Measurements from ENCODE around the gene AKAP8L.

Gene AKAP8L

DNA sequence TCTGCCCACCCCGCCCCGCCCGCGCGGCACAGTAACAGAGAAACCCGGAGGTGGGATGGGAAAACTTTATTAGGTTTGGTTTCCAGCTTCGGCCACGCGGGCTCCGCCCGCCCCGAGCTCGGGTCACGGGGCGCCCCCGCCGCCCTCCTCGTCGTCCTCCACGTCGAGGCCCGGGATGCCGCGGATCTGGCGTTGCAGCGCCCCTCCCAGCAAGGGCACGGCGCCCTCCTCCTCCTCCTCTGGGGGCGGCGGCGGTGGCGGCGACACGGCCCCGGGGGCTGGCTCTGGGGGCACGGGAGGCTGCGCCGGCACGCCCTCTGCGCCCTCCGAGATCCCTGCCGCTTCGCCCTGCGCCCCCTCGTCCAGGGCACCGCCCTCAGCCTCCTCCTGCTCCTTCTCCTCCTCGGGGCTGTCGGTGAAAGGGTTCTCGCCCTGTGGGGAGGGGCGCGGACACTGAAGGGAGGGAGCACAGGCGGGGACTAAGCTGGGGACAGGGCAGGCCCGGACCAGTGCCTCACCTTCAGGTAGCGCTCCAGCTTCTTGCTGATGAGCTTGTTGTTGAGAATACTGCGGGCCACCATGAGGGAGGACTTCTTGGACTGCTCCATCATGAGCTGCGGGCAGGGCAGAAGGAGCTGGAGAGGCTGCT is 38.7 kb downstream of the AKAP8L start:
- peak; percentile 50 for DNase-seq (ENCODE audit: insufficient read length, low spot score)
- peak; percentile 7 for TF ChIP-seq POLR2A (IDR thresholded peaks at IDR 0.05; ENCODE audit: low read depth, low read length)
- FAIRE-seq: no peak

DNA sequence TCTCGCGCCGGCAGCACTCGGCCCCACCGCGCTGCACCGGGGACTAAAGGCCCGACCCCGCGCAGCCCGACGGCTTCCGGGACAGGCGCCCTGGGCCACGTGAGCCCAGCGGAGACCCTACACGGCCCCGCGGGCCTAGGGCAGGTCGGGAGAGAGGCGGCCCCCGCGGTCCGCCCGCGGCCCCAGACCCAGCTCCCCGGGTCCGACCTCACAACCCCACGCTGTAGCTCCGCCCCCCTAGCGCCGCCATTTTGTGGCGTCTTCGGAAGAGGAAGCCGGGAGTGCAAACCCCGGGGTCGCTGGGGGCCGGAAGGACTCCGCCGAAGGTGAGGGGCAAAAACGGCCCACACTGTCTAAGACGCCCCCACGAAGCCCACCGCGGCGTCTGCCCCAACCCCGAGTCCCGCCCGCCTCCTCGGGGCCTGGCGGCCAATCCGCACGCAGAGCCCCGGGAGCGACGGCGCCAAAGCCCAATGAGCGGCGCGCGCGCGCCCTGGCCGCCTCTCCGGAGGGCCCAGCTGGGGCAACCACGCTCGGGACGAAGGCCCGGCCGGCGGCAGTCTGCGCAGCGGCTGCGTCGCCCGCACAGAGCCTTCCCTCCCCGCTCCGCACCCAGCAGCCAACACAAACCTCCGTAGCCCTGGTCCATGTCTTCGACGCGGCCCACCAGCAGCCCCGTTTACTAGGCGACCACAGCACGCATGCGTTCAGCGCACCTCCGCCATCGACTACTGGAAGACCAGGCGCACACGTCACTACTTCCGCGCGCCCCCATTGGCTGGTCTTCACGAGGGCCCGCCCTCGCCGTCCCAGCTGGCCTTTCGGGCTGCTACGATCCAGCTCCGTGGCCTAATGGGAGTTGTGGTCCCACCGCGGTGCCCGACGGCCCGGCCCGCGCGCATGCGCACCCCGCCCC is 39.4 kb downstream of the AKAP8L start, which contains the start of gene AKAP8:
TSS of gene AKAP8 (minus strand) at position 705 of the 916 bp plus-strand sequence. CDS start at position 649, 56 bp downstream.
- TF ChIP-seq POLR2A (IDR thresholded peaks at IDR 0.05; ENCODE audit: low read depth, low read length): peak; percentile 58
- FAIRE-seq: peak; percentile 50
- DNase-seq (ENCODE audit: insufficient read length, low spot score): peak; percentile 97

DNA sequence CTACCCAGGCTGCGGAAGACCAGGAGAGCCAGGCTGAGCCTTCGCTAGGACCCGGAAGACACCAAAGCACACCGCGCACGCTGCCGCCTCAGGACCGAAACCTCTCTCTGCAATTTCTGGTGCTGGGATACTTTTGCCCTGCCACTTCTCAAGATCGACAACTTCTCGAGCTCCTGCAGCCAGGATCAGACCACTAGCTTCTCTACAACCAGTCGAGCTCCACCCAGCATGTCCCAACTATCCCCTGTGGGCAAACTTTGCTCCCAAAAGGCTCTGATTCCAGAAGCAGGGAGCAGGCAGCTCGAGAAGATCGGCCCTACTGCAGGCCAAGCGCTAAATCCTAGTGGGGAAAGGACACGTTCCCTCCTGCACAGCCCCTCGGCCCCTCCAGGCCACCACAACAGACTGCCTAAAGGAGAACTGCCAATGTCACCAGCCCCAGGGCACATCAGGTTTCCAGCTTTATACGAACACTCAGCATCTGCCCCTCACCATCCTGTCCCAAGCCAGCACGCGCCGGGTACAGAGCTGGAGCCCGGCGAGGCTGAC is 40.2 kb downstream of the AKAP8L start:
- FAIRE-seq (no peak), DNase-seq (ENCODE audit: insufficient read length, low spot score) (peak; percentile 62)
- no peak for TF ChIP-seq POLR2A (IDR thresholded peaks at IDR 0.05; ENCODE audit: low read depth, low read length)

DNA sequence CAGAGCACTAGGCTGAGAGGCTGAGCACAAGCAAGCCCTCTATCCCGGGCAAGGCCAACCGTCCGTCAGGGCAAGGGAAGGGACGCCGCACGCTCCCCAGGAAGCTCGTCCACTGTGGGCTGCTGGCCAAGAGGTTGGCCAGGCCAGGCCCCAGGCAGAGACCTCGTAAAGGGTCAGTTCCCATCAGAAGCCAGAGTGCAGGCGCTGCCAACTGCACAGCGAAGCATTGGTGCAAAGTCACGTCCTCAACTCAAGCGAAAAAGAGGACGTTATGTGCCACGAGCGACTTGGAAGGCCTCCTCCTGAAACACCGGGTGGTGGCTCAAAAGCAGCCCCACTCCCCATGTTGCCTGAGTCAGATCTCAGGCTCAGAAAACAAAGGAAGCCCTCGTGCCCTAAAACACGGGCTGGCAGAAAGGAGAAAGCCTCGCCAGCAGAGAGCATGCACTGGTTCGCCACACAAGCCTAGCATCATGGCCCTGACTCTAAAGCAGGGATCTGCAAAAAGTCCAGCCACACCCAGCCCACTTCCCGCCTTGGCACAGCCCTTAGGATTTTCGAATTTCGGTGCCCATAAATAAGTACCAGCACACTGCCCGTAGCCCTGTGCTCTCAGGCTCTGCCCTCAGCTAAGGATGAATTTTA is 43.9 kb downstream of the AKAP8L start:
- TF ChIP-seq POLR2A (IDR thresholded peaks at IDR 0.05; ENCODE audit: low read depth, low read length): no peak
- no peak for DNase-seq (ENCODE audit: insufficient read length, low spot score)
- FAIRE-seq: no peak

DNA sequence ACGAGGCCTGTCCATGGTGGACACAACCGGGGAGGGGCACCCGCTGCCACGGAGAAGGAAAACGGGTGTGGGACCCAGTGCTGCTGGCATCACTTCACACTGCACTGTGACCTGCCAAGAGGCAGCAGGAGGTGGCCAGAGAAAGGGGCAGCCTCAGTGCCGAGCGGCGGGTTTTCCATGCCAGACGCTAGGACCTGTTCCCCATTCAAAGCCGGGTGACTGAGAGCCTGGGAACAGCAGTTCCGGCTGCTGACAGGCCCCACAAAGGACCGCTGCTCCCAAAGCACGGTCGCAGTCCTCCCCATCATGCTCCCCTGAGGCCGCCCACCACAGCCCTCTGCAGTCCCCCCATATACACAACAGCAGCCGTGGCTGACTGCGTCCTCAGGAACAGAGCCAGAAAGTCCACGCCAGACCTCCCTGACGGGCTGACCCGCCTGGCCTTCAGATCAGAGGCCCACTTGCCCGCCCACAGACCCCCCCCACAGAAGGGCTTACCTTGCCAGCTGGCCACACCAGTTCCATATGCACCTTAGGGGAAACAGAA is 44.6 kb downstream of the AKAP8L start:
- DNase-seq (ENCODE audit: insufficient read length, low spot score) (no peak), FAIRE-seq (no peak)
- no peak for TF ChIP-seq POLR2A (IDR thresholded peaks at IDR 0.05; ENCODE audit: low read depth, low read length)

DNA sequence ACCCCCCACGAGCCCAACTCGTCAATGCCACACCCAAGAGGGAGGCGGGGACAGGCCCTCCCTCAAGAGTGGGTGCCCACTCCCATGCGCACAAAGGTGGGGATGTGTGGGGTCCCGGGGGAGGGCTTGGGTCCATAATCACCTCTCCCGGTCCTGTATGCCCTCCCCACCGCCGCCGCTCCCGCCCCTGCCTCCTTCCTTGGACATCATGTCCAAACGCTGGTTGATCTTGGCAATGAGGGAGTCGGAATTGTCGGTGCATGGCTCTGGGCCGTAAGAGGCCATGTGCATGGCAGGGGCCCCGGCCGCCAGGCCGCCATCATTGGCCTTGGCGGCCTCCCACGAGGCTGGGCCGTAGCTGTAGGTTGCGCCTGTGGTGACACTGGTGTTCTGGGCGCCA is 45.1 kb downstream of the AKAP8L start:
- no peak for TF ChIP-seq POLR2A (IDR thresholded peaks at IDR 0.05; ENCODE audit: low read depth, low read length)

DNA sequence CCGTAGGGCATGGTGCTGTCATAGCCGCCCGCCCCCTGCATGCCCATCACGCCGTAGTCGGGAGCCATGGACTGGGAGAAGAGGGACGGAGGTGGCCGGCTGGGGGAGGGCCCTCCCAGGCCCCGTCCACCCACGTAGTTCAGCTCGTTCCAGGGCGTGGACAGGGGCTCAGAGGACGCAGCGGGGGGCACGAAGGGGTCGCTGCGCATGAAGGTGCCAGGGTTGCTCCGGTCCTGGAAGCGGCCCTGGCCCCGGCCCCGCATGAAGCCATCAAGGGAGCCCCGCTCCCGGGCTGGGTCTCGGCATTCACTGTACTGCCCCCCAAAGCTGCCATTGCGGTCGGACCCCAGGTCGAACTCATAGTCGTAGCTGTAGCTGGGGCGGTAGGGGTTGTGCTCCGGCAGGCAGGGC is 45.9 kb downstream of the AKAP8L start:
- no peak for DNase-seq (ENCODE audit: insufficient read length, low spot score)

More for the DNA sequence above, 45.1 kb downstream of the AKAP8L start:
- FAIRE-seq (no peak), DNase-seq (ENCODE audit: insufficient read length, low spot score) (no peak)

DNA sequence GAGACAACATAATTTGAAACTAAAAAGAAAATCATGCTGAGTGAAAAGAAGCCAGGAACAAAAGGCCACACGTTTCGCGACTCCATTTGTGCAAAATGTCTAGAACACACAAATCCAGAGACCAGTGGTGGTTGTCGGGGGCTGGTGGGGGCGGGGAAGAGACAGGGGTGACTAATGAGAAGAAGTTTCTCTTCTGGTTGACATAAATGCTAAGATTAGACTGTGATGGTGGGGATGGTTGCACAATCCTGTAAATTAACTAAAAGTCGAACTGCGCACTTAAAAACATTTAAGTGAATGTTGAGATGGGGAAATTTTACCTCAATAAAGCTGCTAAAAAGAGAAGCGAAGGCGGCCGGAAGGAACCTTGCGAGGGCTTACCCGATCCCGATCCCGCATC is 46.3 kb downstream of the AKAP8L start:
- TF ChIP-seq POLR2A (IDR thresholded peaks at IDR 0.05; ENCODE audit: low read depth, low read length): no peak
- no peak for DNase-seq (ENCODE audit: insufficient read length, low spot score)
- no peak for FAIRE-seq

More for the DNA sequence above, 45.9 kb downstream of the AKAP8L start:
- no peak for TF ChIP-seq POLR2A (IDR thresholded peaks at IDR 0.05; ENCODE audit: low read depth, low read length)
- no peak for FAIRE-seq

DNA sequence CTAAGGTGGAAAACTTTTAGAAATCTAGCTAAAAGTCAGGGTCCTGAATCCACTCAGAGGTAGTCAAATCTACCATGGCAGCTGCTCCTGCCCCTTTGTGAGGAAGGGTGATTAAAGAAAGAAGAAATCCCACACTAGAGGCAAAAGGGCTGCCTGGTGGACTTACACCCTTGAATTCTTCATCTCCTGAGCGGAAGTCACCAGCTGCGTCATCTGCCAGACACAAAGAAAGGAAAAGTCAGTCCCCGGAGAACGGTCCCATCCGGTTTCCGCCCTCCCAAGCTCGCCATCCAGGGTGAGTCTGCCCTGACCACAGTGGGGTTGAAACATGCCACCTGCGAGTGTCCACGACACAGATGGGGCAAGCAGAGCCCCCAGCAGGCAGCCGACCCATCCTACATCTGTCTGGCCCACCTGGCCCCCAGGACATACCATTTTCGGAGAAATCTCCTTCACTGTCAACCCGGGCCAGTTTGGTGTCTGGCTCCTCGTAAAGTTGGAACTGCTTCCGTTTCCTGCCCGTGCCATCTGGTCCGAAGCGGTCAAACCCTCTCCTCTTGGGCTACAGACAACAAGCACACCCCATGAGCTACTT is 46.9 kb downstream of the AKAP8L start:
- DNase-seq (ENCODE audit: insufficient read length, low spot score): no peak
- no peak for FAIRE-seq

DNA sequence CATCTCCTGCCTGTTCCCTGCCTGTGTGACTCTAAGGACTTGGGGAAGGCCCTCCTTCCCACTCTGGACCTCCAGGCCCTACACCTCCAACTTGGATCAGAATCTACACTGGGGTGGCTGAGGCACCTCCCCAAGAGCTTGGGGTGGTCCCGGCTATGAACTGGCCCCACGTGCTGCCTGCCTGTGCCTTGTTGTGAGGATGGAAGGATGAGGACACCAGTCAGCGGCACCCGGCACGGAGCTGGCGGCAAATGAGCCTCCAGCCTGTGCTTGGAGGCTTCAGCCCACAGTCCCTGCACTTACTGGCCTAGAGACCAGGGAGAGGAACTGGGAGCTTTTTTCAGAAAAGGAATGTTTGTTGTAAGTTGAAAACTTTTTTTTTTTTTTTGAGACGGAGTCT is 47.7 kb downstream of the AKAP8L start:
- DNase-seq (ENCODE audit: insufficient read length, low spot score) (no peak), FAIRE-seq (no peak)
- TF ChIP-seq POLR2A (IDR thresholded peaks at IDR 0.05; ENCODE audit: low read depth, low read length): no peak

More for the DNA sequence above, 46.9 kb downstream of the AKAP8L start:
- TF ChIP-seq POLR2A (IDR thresholded peaks at IDR 0.05; ENCODE audit: low read depth, low read length): no peak

DNA sequence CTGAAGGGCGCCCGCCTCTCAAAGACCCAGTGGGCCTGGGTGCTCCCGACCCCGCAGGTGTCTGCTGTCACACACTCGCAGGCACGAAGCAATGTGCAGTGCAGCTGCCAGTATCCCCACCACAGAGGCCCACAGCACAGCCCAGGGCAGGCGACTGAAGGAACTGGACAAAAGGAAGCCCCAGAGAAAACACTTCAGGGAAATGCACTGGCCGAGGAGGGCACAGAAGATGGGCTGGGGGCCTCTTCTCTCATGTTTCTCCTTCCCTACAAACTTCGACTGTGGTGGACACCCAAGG is 49.2 kb downstream of the AKAP8L start:
- FAIRE-seq (no peak), DNase-seq (ENCODE audit: insufficient read length, low spot score) (no peak)
- no peak for TF ChIP-seq POLR2A (IDR thresholded peaks at IDR 0.05; ENCODE audit: low read depth, low read length)

DNA sequence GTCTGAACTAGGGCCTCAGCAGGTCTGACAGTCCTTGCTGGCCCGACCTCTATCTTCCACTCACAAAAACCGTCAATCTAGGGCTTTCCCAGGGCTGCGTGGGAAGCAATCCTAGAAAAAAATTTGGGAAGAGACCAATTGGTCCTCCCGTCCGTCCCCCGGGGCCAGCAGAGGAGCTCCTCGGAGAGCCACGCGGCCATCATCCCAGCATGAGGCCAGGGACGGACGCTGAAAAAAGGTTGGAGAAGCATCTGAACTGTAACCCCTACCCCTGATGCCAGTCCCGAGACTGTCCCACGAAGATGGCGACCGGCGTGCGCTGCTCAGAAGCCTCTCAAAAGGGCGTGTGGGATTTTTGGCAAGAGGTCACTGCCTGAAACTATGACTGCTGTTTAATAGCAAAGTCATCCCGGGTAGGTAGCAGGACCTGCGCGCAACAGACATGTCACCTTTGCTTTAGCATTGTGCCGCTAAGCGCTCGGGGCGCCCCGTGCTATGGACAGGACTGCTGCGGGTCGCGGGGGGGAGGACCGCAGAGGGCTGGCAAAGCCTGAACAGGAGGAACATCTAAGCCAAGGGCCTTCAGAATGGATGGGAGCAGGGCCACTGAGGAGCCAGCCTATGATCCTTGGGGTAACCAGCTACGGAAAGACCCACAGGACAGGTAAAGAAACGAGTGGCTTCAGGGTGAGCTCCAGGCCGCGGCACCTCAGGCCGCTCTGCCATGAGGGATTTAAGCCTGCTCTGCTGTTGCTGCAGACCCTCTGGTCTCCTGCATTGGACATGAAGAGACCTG is 49.8 kb downstream of the AKAP8L start:
- TF ChIP-seq POLR2A (IDR thresholded peaks at IDR 0.05; ENCODE audit: low read depth, low read length): no peak
- no peak for FAIRE-seq
- DNase-seq (ENCODE audit: insufficient read length, low spot score): no peak
